ENCODE results near the gene GNAI3.

Gene GNAI3

GRCh38 chr1:109565241-109565640 is 16.8 kb downstream of the GNAI3 start:
- no peak for DNase-seq (ENCODE audit: low read depth)
- no peak for TF ChIP-seq CTCF (IDR thresholded peaks at IDR 0.05; ENCODE audit: insufficient read depth, low read depth, low read length, missing control alignments)
- no peak overlapping the region for H3K4me3 ChIP-seq (ENCODE audit: low read length)

- H3K4me3 ChIP-seq (ENCODE audit: low read length), result no peak overlapping the region
- no peak for TF ChIP-seq CTCF (IDR thresholded peaks at IDR 0.05; ENCODE audit: insufficient read depth, low read depth, low read length, missing control alignments)
- no peak for DNase-seq (ENCODE audit: low read depth)
These were observed 18.6 kb downstream of the GNAI3 start for GRCh38 chr1:109566982-109567381.

GRCh38 chr1:109567877-109568672 is 19.7 kb downstream of the GNAI3 start:
- no peak for DNase-seq (ENCODE audit: low read depth)
- H3K4me3 ChIP-seq (ENCODE audit: low read length), result no peak overlapping the region
- TF ChIP-seq CTCF (IDR thresholded peaks at IDR 0.05; ENCODE audit: insufficient read depth, low read depth, low read length, missing control alignments), result no peak

GRCh38 chr1:109569323-109569722 is 20.9 kb downstream of the GNAI3 start:
- no peak for DNase-seq (ENCODE audit: low read depth)
- no peak for TF ChIP-seq CTCF (IDR thresholded peaks at IDR 0.05; ENCODE audit: insufficient read depth, low read depth, low read length, missing control alignments)
- no peak overlapping the region for H3K4me3 ChIP-seq (ENCODE audit: low read length)

- peak; percentile 94 for DNase-seq (ENCODE audit: low read depth)
- TF ChIP-seq CTCF (IDR thresholded peaks at IDR 0.05; ENCODE audit: insufficient read depth, low read depth, low read length, missing control alignments), result no peak
- no peak overlapping the region for H3K4me3 ChIP-seq (ENCODE audit: low read length)
These were observed 22.0 kb downstream of the GNAI3 start for GRCh38 chr1:109570414-109570813.

GRCh38 chr1:109573785-109574184 is 25.4 kb downstream of the GNAI3 start:
- no peak overlapping the region for H3K4me3 ChIP-seq (ENCODE audit: low read length)
- DNase-seq (ENCODE audit: low read depth), result no peak
- TF ChIP-seq CTCF (IDR thresholded peaks at IDR 0.05; ENCODE audit: insufficient read depth, low read depth, low read length, missing control alignments), result no peak

- no peak for TF ChIP-seq CTCF (IDR thresholded peaks at IDR 0.05; ENCODE audit: insufficient read depth, low read depth, low read length, missing control alignments)
- DNase-seq (ENCODE audit: low read depth), result no peak
These were observed 30.6 kb downstream of the GNAI3 start for GRCh38 chr1:109578947-109579443.

More at GRCh38 chr1:109578947-109579443, 30.6 kb downstream of the GNAI3 start:
- H3K4me3 ChIP-seq (ENCODE audit: low read length), result no peak overlapping the region
